Gastrocnemius medialis (tissue), 4 donors: ENCODE measurements around the gene PCDH1. TPM values are rescaled to one million over a fixed set of nuclear protein-coding genes. Genes with fewer than 3 reads are reported as not detected.

Experiments
- ATAC-seq, 2 donors: fragments of 150-250 bp; one replicate each; pipeline ENCODE4 v1.9.1; 2016
- DNase-seq, 2 donors: peaks; one replicate each; pipeline ENCODE4 v3.0.0-alpha.2; 2019
- H3K27ac ChIP-seq, 4 donors: fragments of 200-600 bp; sonication (generic); 1 replicate in 1 of 4; 2 replicates in 3 of 4; pipeline ENCODE4 v1.5.1; 2016 to 2018; ENCODE audit warnings: mild to moderate bottlenecking in 2 of 4, moderate library complexity in 1 of 4
- H3K27me3 ChIP-seq, 3 donors: fragments of 200-600 bp; sonication (generic) in 2 of 3; 1 replicate in 1 of 3; 2 replicates in 2 of 3; pipeline versions ENCODE4 v1.5.1 to v1.6.0; 2016 to 2019; ENCODE audit warnings: mild to moderate bottlenecking in 1 of 3, moderate library complexity in 1 of 3
- H3K36me3 ChIP-seq, 2 donors: fragments of 200-600 bp; sonication (generic) in 1 of 2; one replicate each; pipeline ENCODE4 v1.5.1; 2017 to 2018
- H3K4me1 ChIP-seq, 2 donors: fragments of 200-600 bp; sonication (generic) in 1 of 2; one replicate each; pipeline ENCODE4 v1.5.1; 2016 to 2017; ENCODE audit warnings: mild to moderate bottlenecking in 2 of 2
- H3K4me3 ChIP-seq, 4 donors: fragments of 200-600 bp; sonication (generic) in 3 of 4; 1 replicate in 1 of 4; 2 replicates in 3 of 4; pipeline ENCODE4 v1.5.1; 2016 to 2019; ENCODE audit warnings: mild to moderate bottlenecking in 2 of 4
- H3K9me3 ChIP-seq, 3 donors: fragments of 200-600 bp; sonication (generic) in 2 of 3; 1 replicate in 1 of 3; 2 replicates in 2 of 3; pipeline ENCODE4 v1.5.1; 2016 to 2019
- CTCF ChIP-seq, 5 experiments: fragments of 450-650 bp in 3 of 5; fragments of 200-600 bp in 2 of 5; sonication (generic) in 2 of 5; IDR thresholded peaks in 4 of 5; conservative IDR thresholded peaks in 1 of 5; 1 replicate in 4 of 5; 2 replicates in 1 of 5; pipeline ENCODE4 v1.5.1; 2016 to 2019; ENCODE audit warnings: antibody characterized with exemption in 5 of 5, mild to moderate bottlenecking in 3 of 5, moderate library complexity in 3 of 5
- POLR2A ChIP-seq, 2 donors: fragments of 450-650 bp; IDR thresholded peaks; one replicate each; pipeline ENCODE4 v1.6.1; 2017; ENCODE audit warnings: antibody characterized with exemption in 2 of 2, mild to moderate bottlenecking in 2 of 2, moderate library complexity in 2 of 2
- in situ Hi-C, 4 donors: fragments of 200-750 bp; cut with MboI; loops; one replicate each; pipeline versions ENCODE4 v1.15.0 to v1.8.0; 2017; ENCODE audit warnings: low sequenced_read_pairs in 4 of 4
- intact Hi-C: fragments of 100-400 bp; cut with DNase I; formaldehyde crosslinking; loops from one replicate; pipeline ENCODE4 v1.15.1; 2023; ENCODE audit warnings: low total_unique reads
- total RNA-seq, 4 donors: library from RNA; depleted of rRNA; stranded (reverse); fragments of >200 nt; gene quantifications; one replicate each; pipeline versions ENCODE4 v1.1.0 to v1.2.3, GENCODE V29; 2016

The PCDH1 gene
- total RNA-seq, 4 donors from 2014 or later: 15.9 to 20.8 (median 18.1) TPM

- Histone ChIP-seq H3K27ac (peak overlapping the region in 3 of 4 donors; percentile 33 to 75 (median 68)), H3K36me3 (no peaks in the 10 kb centered on the region), H3K9me3 (no peaks in the 10 kb centered on the region), H3K27me3 (peaks cover 6 to 17% (median 17%) of the 10 kb centered on the region in 3 donors), H3K4me1 (peaks cover 18 to 22% of the 10 kb centered on the region in 2 donors), H3K4me3 (no peak overlapping the region)
- in situ Hi-C loops: no loop called here
- ATAC-seq (no peak), DNase-seq (no peak)
- intact Hi-C loops: no loop called here
- TF ChIP-seq POLR2A (IDR thresholded peaks at IDR 0.05) (no peak), CTCF (IDR thresholded peaks at IDR 0.05 in 4 of 5, conservative IDR thresholded peaks at IDR 0.05 in 1 of 5) (no peak)
Observed at GRCh38 chr5:141844414-141845097, 33.7 kb downstream of the PCDH1 start.

GRCh38 chr5:141843156-141843927 is 34.9 kb downstream of the PCDH1 start:
- in situ Hi-C loops: no loop called here
- no peaks in the 10 kb centered on the region for H3K9me3 ChIP-seq
- intact Hi-C loops: no loop called here
- TF ChIP-seq CTCF (IDR thresholded peaks at IDR 0.05 in 4 of 5, conservative IDR thresholded peaks at IDR 0.05 in 1 of 5) (no peak), POLR2A (IDR thresholded peaks at IDR 0.05) (no peak)
- no peak for DNase-seq
- H3K27me3 ChIP-seq: peaks cover 6 to 19% (median 10%) of the 10 kb centered on the region in 3 donors
- H3K4me1 ChIP-seq: peaks cover 11 to 22% of the 10 kb centered on the region in 2 donors
- ATAC-seq: no peak
- no peak overlapping the region for H3K4me3 ChIP-seq
- no peaks in the 10 kb centered on the region for H3K36me3 ChIP-seq
- H3K27ac ChIP-seq: peak overlapping the region; percentile 48 to 76 (median 72)

GRCh38 chr5:141841378-141842180 is 36.6 kb downstream of the PCDH1 start:
- Histone ChIP-seq H3K27ac (peak overlapping the region; percentile 43 to 76 (median 72)), H3K4me1 (peaks cover 13 to 26% of the 10 kb centered on the region in 2 donors), H3K36me3 (no peaks in the 10 kb centered on the region), H3K27me3 (peaks cover 3 to 15% (median 6%) of the 10 kb centered on the region in 3 donors), H3K9me3 (no peaks in the 10 kb centered on the region), H3K4me3 (no peak overlapping the region)
- ATAC-seq (no peak), DNase-seq (no peak)
- in situ Hi-C loops (no loop called here), intact Hi-C loops (no loop called here)
- TF ChIP-seq POLR2A (IDR thresholded peaks at IDR 0.05) (no peak), CTCF (IDR thresholded peaks at IDR 0.05 in 4 of 5, conservative IDR thresholded peaks at IDR 0.05 in 1 of 5) (no peak)

GRCh38 chr5:141840826-141841360 is 37.3 kb downstream of the PCDH1 start:
- Histone ChIP-seq H3K27me3 (peaks cover 3 to 15% (median 6%) of the 10 kb centered on the region in 3 donors), H3K36me3 (no peaks in the 10 kb centered on the region), H3K4me3 (no peak overlapping the region), H3K27ac (peak overlapping the region; percentile 43 to 76 (median 72)), H3K9me3 (no peaks in the 10 kb centered on the region), H3K4me1 (peaks cover 14 to 27% of the 10 kb centered on the region in 2 donors)
- in situ Hi-C loops (no loop called here), intact Hi-C loops (no loop called here)
- TF ChIP-seq POLR2A (IDR thresholded peaks at IDR 0.05) (no peak), CTCF (IDR thresholded peaks at IDR 0.05 in 4 of 5, conservative IDR thresholded peaks at IDR 0.05 in 1 of 5) (no peak)
- no peak for ATAC-seq
- DNase-seq: no peak
